Left forelimb (tissue), 1 donor: ENCODE data around the gene MAP3K15.

Experiments used
- DNase-seq: peaks from one replicate; pipeline ENCODE4 v3.0.0-alpha.2; 2018; ENCODE audit warnings: low spot score

MAP3K15 gene

GRCh38 chrX:19343535-19344408, 171.5 kb downstream of the MAP3K15 start, which contains the start of gene PDHA1:
TSS of gene PDHA1 (plus strand) at chrX:19343927. CDS start at chrX:19344038, 111 bp downstream.
- DNase-seq = peak; percentile 92

GRCh38 chrX:19343085-19343534, 172.2 kb downstream of the MAP3K15 start:
- no peak for DNase-seq

GRCh38 chrX:19342331-19342906, 172.9 kb downstream of the MAP3K15 start:
- DNase-seq = no peak

- no peak for DNase-seq
Observed at GRCh38 chrX:19334945-19335626, 180.2 kb downstream of the MAP3K15 start.

GRCh38 chrX:19332983-19333382, 182.3 kb downstream of the MAP3K15 start:
- peak; percentile 84 for DNase-seq

GRCh38 chrX:19331831-19332230, 183.5 kb downstream of the MAP3K15 start:
- DNase-seq = no peak

GRCh38 chrX:19326567-19326966, 188.7 kb downstream of the MAP3K15 start:
- DNase-seq = no peak
